Activated T-cell treated with anti-CD3 and anti-CD28 coated beads, Interleukin-2, amount 50 U/mL, for 4 hours (primary cell): ENCODE results near the gene ZNF672. TPM values are rescaled to one million over a fixed set of nuclear protein-coding genes. Genes with fewer than 3 reads are reported as not detected.
A peak's percentile ranks its signal among the peaks of the same experiment; 100 is the strongest.
"Not testable (repeated sequence)": the region's sequence is repeated elsewhere in the genome, so short reads cannot be mapped to it uniquely, and the experiment has no call there.

Experiments
- ATAC-seq, 2 donors: fragments of 200-7000 bp; cut with Tn5 transposase; one replicate each; pipeline ENCODE4 v1.10.0; 2021
- DNase-seq: peaks from one replicate; pipeline ENCODE4 v3.0.0-alpha.2; 2020
- H3K27me3 Mint-ChIP-seq: one replicate; pipeline ENCODE4 v1.8.0; 2021; ENCODE audit warnings: low read depth, mixed read lengths
- H3K36me3 Mint-ChIP-seq: one replicate; pipeline ENCODE4 v1.8.0; 2022; ENCODE audit warnings: mixed read lengths; ENCODE audit not compliant: insufficient read depth
- H3K4me1 Mint-ChIP-seq: one replicate; pipeline ENCODE4 v1.8.0; 2021; ENCODE audit warnings: low read depth, mixed read lengths
- H3K4me3 Mint-ChIP-seq: one replicate; pipeline ENCODE4 v1.8.0; 2021; ENCODE audit warnings: mild to moderate bottlenecking, moderate library complexity, mixed read lengths
- H3K9me3 Mint-ChIP-seq: one replicate; pipeline ENCODE4 v1.8.0; 2021; ENCODE audit warnings: mixed read lengths
- total RNA-seq, 3 donors: library from RNA; stranded (reverse); gene quantifications; one replicate each; pipeline ENCODE4 v1.2.1, GENCODE V29; 2021

ZNF672 gene
- total RNA-seq, result 10 to 100 TPM; 35.9 to 38.3 (median 37.2) TPM

- Mint-ChIP-seq H3K36me3 (peaks cover 1% of the 10 kb centered on the region), H3K9me3 (no peaks in the 10 kb centered on the region), H3K4me1 (peaks cover 28% of the 10 kb centered on the region), H3K27me3 (peaks cover 6% of the 10 kb centered on the region), H3K4me3 (no peak within 1 kb of the TSS)
- ATAC-seq, result peak; percentile 89 to 90
- DNase-seq, result peak; percentile 91
Observed at GRCh38 chr1:248837781-248838356, at the start of gene ZNF672. TSS of gene ZNF672 (plus strand) at chr1:248838224. CDS start at chr1:248847275, 9,051 bp downstream.

DNA sequence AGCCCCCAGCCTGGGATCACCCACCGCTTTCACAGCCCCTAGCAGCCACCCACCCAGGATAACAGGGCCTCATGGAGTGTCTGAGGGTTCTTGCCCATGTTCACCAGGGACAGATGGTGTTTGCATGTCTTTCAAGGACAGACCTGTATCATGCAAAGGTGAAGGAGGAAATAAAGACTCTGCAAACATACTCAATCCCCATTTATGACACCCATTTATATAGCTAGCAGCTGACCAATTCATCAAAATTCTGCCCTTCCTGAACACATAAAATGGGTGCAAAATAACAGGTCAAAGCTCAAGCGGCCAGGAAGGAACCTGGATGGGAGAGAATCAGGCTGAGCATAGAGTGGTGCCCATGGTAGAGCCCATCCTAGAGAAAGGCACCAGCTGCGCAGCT lies 49.7 kb upstream of the ZNF672 start:
- no peak overlapping the region for H3K4me3 Mint-ChIP-seq
- H3K4me1 Mint-ChIP-seq, result no peaks in the 10 kb centered on the region
- no peak for ATAC-seq
- H3K9me3 Mint-ChIP-seq, result no peaks in the 10 kb centered on the region
- DNase-seq, result no peak
- H3K36me3 Mint-ChIP-seq, result no peaks in the 10 kb centered on the region
- no peaks in the 10 kb centered on the region for H3K27me3 Mint-ChIP-seq

DNA sequence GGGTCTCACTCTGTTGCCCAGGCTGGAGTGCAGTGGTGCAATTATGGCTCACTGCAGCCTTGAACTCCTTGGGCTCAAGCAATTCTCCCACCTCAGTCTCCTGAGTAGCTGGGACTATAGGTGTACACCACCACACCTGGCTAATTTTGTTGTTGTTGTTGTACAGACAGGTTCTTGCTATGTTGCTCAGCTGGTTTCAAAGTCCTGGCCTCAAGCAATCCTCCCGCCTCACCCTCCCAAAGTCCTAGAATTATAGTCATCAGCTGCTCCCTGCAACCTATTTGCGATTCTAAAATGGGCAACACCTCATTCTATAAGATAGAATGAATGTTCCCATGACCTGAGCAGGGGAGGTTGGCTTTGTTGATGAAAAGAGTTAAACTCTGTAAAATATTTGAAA lies 48.7 kb upstream of the ZNF672 start:
- H3K27me3 Mint-ChIP-seq, H3K4me3 Mint-ChIP-seq, ATAC-seq, H3K9me3 Mint-ChIP-seq, H3K36me3 Mint-ChIP-seq, DNase-seq, H3K4me1 Mint-ChIP-seq: not testable (repeated sequence)

GRCh38 chr1:248790456-248790855 lies 47.6 kb upstream of the ZNF672 start:
- H3K27me3 Mint-ChIP-seq, result peaks cover 2% of the 10 kb centered on the region

GRCh38 chr1:248791010-248791409 lies 47.0 kb upstream of the ZNF672 start:
- no peak for DNase-seq
- H3K4me1 Mint-ChIP-seq, result peaks cover 2% of the 10 kb centered on the region
- H3K4me3 Mint-ChIP-seq, result no peak overlapping the region

More at GRCh38 chr1:248790456-248790855, 47.6 kb upstream of the ZNF672 start:
- Mint-ChIP-seq H3K36me3 (peaks cover 3% of the 10 kb centered on the region), H3K4me1 (peaks cover 2% of the 10 kb centered on the region), H3K9me3 (peaks cover 11% of the 10 kb centered on the region), H3K4me3 (no peak overlapping the region)
- DNase-seq, result no peak
- ATAC-seq, result no peak

DNA sequence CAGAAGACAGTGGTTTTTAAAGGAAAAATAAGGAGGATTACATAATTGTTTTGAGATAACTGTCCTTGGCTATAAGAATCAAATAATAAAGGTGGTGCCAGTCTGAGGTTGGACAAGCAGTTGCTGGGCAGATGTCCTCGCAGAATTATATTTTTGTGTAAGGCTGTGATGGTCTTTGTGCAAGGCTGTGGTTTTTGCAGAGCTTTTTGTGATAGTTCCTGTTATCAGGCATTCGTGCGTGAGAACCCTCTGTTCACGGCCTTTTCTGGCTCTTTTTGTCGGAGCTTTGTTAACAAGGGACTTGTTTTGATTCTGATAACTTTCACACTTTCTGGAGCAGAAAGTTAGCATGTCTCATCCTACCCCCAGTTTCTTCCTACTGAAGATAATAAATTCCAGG lies 45.7 kb upstream of the ZNF672 start:
- ATAC-seq (no peak), DNase-seq (no peak)
- H3K27me3 Mint-ChIP-seq, result peaks cover 2% of the 10 kb centered on the region
- H3K36me3 Mint-ChIP-seq, result peaks cover 3% of the 10 kb centered on the region
- H3K4me1 Mint-ChIP-seq, result peaks cover 2% of the 10 kb centered on the region
- no peak overlapping the region for H3K4me3 Mint-ChIP-seq
- H3K9me3 Mint-ChIP-seq, result peaks cover 17% of the 10 kb centered on the region

More at GRCh38 chr1:248791010-248791409, 47.0 kb upstream of the ZNF672 start:
- no peak for ATAC-seq
- Mint-ChIP-seq H3K27me3 (peaks cover 2% of the 10 kb centered on the region), H3K36me3 (peaks cover 3% of the 10 kb centered on the region), H3K9me3 (peaks cover 15% of the 10 kb centered on the region)

DNA sequence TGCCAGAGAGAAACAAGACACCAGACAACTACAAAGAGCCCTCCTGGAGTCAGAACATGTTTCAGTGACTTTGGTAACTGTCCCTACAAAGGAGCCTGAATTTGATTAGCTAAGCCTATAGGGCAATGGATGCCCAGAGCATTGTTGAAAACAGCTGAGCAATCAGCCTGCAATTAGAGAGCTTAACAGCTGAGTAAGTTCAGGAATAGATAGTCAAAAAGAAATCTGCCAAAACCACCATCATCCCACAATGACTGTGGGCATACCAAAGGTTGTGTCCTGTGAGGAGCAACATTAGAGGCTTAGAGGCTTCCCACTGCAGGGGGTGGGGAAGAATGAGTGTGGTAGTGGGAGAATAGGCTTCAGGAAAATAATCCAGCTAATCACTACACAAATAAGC lies 44.4 kb upstream of the ZNF672 start:
- H3K9me3 Mint-ChIP-seq, result peaks cover 17% of the 10 kb centered on the region
- H3K36me3 Mint-ChIP-seq, result peaks cover 3% of the 10 kb centered on the region

DNA sequence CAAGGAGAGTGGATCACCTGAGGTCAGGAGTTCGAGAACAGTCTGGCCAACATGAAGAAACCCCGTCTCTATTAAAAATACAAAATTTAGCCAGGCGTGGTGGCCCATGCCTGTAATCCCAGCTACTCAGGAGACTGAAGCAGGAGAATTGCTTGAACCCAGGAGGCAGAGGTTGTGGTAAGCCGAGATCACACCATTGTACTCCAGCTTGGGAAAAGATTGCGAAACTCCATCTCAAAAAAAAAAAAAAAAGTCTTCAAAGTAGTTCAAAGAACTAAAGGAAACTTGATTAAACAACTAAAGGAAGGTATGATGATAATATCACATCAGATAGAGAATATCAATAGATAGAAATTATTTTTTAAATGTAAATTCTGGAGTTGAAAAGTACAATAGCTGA lies 43.4 kb upstream of the ZNF672 start:
- not testable (repeated sequence) for H3K4me1 Mint-ChIP-seq, DNase-seq, ATAC-seq, H3K27me3 Mint-ChIP-seq, H3K36me3 Mint-ChIP-seq, H3K4me3 Mint-ChIP-seq
- peaks cover 17% of the 10 kb centered on the region for H3K9me3 Mint-ChIP-seq

More for the DNA sequence above, 44.4 kb upstream of the ZNF672 start:
- Mint-ChIP-seq H3K27me3 (peaks cover 2% of the 10 kb centered on the region), H3K4me1 (peaks cover 2% of the 10 kb centered on the region), H3K4me3 (no peak overlapping the region)
- ATAC-seq, result no peak
- DNase-seq, result no peak

DNA sequence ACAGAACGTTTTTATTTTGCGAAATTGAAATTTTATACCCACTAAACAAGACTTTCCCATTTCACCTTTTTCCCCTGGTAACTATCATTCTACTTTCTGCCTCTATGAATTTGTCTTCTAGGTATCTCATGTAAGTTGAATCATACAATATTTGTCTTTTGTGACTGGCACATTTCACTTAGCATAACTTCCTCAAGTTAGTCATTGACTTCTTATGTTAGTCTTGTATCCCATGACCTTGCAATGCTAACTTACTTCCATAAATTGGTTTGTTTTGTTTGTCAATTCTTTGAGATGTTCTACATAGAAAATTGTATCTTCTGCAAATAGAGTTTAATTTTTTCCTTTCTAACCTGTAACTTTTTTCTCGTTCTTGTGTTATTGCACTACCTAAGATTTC lies 39.2 kb upstream of the ZNF672 start:
- Mint-ChIP-seq H3K27me3 (peaks cover 13% of the 10 kb centered on the region), H3K36me3 (peaks cover 3% of the 10 kb centered on the region), H3K4me3 (no peak overlapping the region), H3K4me1 (peaks cover under 1% of the 10 kb centered on the region), H3K9me3 (peaks cover 14% of the 10 kb centered on the region)
- ATAC-seq, result no peak
- DNase-seq, result no peak

DNA sequence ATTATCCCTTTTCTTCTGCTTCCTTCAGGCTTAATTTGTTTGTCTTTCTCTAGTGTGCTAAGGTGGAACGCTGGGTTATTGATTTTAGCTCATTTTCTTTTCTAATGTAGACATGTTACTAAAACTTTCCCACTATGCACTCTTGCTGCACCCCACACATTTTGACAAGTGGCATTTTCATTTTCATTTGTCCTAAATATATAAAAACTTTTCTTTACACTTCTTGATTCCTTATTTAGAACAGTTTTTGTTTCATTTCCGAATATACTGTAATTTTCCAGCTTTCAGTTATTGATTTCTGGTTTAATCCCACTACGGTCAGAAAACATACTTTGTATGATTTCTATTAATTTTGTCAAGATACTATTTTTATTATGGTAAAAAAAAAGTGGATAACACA lies 37.6 kb upstream of the ZNF672 start:
- Mint-ChIP-seq H3K36me3 (no peaks in the 10 kb centered on the region), H3K27me3 (peaks cover 12% of the 10 kb centered on the region), H3K9me3 (peaks cover 5% of the 10 kb centered on the region)

GRCh38 chr1:248802454-248802853 lies 35.6 kb upstream of the ZNF672 start:
- ATAC-seq, result no peak
- H3K9me3 Mint-ChIP-seq, result no peaks in the 10 kb centered on the region
- H3K4me3 Mint-ChIP-seq, result no peak overlapping the region
- peaks cover 11% of the 10 kb centered on the region for H3K4me1 Mint-ChIP-seq
- no peak for DNase-seq
- no peaks in the 10 kb centered on the region for H3K36me3 Mint-ChIP-seq
- peaks cover 12% of the 10 kb centered on the region for H3K27me3 Mint-ChIP-seq

More for the DNA sequence above, 37.6 kb upstream of the ZNF672 start:
- ATAC-seq (no peak), DNase-seq (no peak)
- peaks cover 8% of the 10 kb centered on the region for H3K4me1 Mint-ChIP-seq
- no peak overlapping the region for H3K4me3 Mint-ChIP-seq

- peaks cover 11% of the 10 kb centered on the region for H3K4me1 Mint-ChIP-seq
- peaks cover 12% of the 10 kb centered on the region for H3K27me3 Mint-ChIP-seq
- not testable (repeated sequence) for H3K9me3 Mint-ChIP-seq, DNase-seq, H3K4me3 Mint-ChIP-seq, ATAC-seq, H3K36me3 Mint-ChIP-seq
Observed at GRCh38 chr1:248803501-248803900, 34.5 kb upstream of the ZNF672 start.

DNA sequence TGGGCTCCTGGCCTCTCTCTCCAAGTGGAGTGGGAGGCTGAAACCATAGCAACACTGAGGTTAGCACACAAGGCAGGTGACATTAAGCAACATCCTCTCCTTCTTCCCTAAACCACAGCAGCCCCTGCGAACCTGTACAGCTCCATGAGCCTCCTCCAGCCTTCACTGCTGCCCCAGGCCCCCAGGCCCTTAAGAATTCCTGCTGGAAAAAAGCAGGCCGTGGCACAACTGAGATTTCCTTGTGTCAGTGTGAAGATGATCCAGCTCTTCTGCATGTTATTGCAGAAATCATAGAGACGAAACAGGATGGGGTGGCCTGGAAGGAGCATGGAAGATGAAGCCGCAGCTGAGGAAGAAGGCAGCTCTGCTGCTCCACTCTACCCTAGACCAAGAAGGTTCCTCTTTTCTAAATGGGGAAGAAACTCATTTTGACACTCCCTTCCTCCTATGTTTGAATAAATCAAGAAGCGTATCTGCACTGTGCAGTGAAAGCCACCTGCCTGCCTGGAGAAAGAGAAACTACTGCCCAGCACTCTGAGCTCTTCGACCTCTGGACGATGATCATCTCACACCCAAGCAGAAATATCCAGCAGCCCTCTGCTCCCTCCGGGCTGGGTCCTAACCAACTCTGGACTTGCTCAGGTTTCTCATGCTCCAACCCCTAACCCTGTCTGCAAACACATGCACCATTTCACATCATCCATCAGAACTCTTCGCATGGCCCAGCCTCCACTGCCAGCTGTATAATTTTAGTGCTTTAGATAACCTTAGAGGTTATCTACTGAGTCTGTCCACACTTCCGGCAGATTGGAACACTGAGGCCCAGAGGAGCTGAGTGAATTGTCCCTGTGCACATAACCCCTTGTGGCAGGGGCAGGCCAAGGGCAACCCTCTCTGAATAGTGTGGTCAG lies 33.0 kb upstream of the ZNF672 start:
- ATAC-seq (no peak), DNase-seq (no peak)
- Mint-ChIP-seq H3K9me3 (no peaks in the 10 kb centered on the region), H3K4me1 (peaks cover 11% of the 10 kb centered on the region), H3K36me3 (no peaks in the 10 kb centered on the region), H3K4me3 (no peak overlapping the region), H3K27me3 (peaks cover 11% of the 10 kb centered on the region)

GRCh38 chr1:248805876-248806275 lies 32.1 kb upstream of the ZNF672 start:
- no peaks in the 10 kb centered on the region for H3K9me3 Mint-ChIP-seq
- H3K4me3 Mint-ChIP-seq, result no peak overlapping the region
- H3K4me1 Mint-ChIP-seq, result peaks cover 11% of the 10 kb centered on the region
- ATAC-seq, result no peak
- peaks cover 11% of the 10 kb centered on the region for H3K27me3 Mint-ChIP-seq
- H3K36me3 Mint-ChIP-seq, result no peaks in the 10 kb centered on the region
- no peak for DNase-seq
